GM04503 (cell line): Measurements from ENCODE around the gene BHLHE23.

Experiments
- DNase-seq: peaks from one replicate; pipeline ENCODE4 v3.0.0-alpha.2; 2012; ENCODE audit warnings: low read depth

BHLHE23 gene

GRCh38 chr20:63006540-63007359 is at the start of gene BHLHE23:
Gene BHLHE23 (minus strand): TSS chr20:63006964. CDS start chr20:63006774, 190 bp downstream.
- DNase-seq, result no peak

GRCh38 chr20:63055575-63056235 is 48.9 kb upstream of the BHLHE23 start:
- no peak for DNase-seq

DNA sequence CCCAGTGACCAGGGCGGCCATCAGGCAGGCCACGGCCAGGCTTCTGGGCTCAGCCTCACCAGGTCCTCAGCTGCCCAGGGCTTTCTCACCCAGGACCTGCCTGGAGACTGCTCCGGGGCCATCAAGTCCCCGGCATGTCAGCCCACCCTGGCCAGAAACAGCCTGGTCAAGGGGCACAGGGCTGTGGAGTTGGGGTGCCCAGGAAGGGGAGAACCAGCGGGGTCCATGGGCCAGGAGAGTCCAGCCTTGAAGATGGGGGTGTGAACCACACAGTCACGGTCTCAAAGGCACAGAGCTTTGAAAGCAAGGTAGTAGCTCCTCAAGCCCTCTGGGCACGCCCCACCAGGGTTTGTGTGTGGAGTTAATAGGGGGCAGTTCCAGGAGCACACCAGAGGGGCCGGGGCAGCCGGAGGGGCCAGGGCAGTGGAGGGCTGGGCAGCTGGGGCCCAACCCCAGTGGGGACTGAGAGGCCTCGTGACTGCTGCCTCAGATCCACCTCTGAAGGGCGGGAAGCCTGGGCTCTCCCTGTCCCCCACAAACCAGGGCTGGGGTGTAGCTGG is 48.0 kb upstream of the BHLHE23 start:
- DNase-seq, result no peak

DNA sequence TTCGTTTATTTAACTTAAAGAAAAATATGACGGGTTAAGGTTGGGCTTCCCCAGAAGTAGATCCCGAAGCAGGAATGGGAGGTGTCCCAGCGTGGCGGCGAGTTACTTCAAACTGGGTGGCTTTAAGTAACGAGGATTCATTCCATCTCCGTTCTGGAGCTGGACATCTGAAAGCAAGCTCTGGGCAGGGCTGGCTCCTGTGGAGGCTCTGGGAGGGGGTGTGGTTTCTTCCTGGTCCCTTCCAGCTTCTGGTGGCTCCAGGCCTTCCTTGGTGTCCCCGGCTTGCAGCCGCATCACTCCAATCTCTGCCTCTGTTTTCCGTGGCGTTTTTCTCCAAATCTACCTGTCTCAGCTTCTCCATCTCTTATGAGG is 47.3 kb upstream of the BHLHE23 start:
- DNase-seq, result no peak

DNA sequence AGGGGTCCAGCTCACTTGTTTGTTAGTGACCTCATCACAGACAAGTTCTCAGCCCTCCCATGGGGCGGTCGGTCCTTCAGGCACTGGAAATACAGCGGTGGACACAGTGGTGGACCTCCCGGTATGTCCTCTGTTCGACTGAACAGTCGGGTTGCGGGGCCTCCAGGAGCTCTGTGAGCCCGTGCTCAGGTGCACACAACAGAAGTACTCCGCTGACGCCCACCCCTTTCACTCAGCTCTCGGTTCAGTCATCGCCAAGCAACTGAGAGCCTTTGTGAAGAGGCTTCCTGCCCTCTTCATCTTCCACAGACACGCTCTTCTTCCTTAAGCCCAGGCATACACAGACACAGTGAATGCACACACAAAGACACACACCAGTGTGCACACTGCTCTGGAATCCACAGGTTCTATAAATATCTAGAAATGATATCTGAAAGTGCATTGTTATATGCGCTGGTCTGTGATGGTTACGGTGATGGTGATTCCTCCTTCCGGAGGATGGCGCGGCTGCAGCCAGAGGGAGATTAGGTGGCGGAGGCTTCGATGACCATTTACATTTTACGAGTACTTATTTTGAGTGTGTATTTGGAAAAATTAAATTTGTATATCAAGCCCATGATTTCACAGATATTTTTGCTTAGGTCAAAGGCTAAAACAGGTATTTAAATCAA is 46.8 kb upstream of the BHLHE23 start:
- no peak for DNase-seq

DNA sequence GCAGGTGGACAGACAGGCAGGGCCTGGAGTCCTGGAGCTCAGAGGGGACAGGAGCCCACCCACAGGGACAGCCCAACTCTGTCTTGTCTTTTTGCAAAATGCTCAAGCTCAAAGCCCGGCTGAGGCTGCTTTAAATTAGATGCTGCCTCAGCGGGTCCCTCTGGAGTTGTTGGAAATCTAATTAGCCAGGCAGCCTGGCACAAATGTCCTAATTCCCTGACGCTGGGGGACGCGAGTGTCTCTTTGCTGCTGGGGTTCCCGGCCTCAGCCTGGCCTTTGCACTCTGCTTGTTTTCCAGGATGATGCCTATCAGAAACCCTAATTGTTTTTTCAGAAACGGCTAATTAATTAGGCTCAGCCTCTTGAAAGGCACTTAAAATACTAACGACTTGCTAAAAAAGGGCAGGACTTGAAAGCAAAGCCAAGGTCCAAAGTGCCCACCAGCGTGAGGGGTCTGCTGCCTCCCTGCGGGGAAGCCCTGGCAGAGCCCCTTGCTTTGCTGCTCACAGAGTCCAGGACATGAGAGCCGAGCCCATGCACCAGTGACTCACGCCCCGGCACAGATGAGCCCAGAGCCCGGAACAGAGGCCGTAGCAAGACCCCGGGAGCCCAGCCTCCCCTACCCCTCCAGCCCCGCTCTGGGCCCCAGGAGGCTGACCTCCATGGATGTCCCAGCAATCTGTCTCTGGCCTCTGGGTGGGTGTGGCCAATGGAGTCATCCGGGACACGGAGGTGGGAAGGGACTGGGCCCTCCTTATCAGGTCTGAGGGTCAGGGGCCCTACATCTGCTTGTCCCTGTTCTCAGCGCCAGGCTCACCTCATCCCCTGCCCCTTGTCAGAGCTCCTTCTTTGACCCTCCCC is 46.0 kb upstream of the BHLHE23 start:
- DNase-seq, result no peak

DNA sequence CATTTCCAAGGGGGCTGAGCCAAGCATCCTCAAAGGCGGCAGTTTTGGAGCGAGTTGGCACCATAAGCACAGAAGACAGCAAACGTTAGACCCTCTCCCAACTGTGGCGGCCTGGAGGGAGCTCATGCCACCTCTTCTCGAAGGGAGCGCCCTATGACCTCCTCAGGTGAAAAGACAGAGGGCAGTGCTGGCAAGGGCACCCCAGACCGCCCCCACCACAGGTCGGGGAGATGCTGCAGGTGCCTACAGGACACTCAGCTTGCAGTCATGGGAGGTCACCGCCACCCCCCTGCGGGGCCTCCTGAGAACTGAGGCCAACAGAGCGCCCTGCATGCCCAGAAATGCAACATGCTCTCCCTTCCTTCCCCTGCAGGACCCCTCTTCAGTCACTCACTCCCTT is 45.1 kb upstream of the BHLHE23 start:
- no peak for DNase-seq

- no peak for DNase-seq
These were observed 44.6 kb upstream of the BHLHE23 start for GRCh38 chr20:63051186-63051860.

DNA sequence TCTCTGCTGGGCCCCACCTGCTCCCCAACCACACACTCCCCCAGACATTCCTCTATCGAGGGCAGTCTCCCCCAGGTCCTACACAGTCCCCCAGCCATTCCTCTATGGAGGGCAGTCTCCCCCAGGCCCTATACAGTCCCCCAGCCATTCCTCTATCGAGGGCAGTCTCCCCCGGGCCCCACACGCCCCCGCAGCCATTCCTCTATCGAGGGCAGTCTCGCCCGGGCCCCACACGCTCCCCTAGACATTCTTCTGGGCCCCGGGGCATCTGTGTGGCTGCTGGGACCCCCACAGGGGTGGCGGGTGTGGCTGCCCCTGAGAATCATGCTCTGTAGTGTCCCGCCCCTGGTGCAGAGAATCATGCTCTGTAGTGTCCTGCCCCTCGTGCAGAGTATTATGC is 43.6 kb upstream of the BHLHE23 start:
- no peak for DNase-seq

DNA sequence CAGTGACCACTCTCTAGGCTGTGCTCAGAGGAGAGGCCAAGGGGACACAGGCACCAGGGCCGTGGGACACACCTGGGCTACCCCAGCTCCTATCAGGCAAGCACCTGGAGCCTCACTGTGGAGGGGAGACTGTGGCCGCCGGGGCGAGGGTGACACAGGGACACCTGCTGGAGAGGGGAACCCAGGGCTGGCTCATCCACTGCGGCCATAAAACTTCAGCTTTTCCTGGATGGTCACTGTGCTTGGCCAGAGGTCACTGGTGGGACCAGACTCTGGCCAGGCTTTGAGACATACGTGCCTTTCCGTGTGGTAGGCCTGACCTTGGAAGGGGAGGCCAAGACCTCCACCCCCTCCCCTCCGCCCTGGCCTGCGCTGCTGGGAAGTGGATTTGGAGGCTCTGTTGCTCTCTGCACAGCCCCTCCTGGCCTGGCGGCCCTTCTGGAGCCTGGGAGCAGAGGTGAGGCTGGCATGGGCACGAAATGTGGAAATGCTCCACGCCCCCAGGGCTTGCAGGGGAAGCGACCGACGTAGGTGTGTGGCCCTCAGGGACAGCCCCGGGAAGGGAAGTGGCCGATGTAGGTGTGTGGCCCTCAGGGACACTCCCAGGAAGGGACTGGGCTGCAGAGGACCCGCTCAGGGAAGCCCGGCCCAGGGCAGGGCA is 42.9 kb upstream of the BHLHE23 start:
- no peak for DNase-seq

GRCh38 chr20:63049191-63049518 is 42.4 kb upstream of the BHLHE23 start:
- DNase-seq, result no peak

GRCh38 chr20:63048516-63049190 is 41.9 kb upstream of the BHLHE23 start:
- DNase-seq, result no peak

GRCh38 chr20:63047946-63048345 is 41.2 kb upstream of the BHLHE23 start:
- DNase-seq, result no peak

DNA sequence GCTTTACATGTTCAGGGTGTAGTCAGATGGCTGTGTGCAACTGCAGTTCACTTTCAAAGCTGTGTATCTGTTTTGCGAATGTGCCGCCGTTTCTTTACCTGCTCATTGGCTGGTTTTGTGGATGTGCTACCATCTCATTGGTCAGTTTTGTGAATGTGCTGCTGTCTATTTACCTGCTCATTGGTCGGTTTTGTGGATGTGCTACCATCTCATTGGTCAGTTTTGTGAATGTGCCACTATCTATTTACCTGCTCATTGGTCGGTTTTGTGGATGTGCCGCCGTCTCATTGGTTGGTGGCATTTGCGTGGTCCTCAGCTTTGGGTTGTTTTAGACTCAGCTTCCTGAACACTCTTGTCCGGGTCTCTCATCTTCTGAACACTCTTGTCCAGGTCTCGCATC is 40.5 kb upstream of the BHLHE23 start:
- no peak for DNase-seq

- no peak for DNase-seq
These were observed 40.1 kb upstream of the BHLHE23 start for GRCh38 chr20:63046841-63047240.

GRCh38 chr20:63045991-63046390 is 39.2 kb upstream of the BHLHE23 start:
- no peak for DNase-seq

- DNase-seq, result no peak
These were observed 38.6 kb upstream of the BHLHE23 start for GRCh38 chr20:63045401-63045800.

GRCh38 chr20:63044605-63045004 is 37.8 kb upstream of the BHLHE23 start:
- DNase-seq, result no peak

GRCh38 chr20:63044204-63044600 is 37.4 kb upstream of the BHLHE23 start:
- no peak for DNase-seq
